SU-DHL-6 (cell line): ENCODE results near the gene UFC1.

ENCODE experiments used
- EZH2phosphoT487 ChIP-seq: fragments of 200-600 bp; sonication (generic), shearing (Covaris generic); conservative IDR thresholded peaks from 2 replicates; pipeline ENCODE4 v1.6.1; 2018; ENCODE audit warnings: mild to moderate bottlenecking, antibody characterized with exemption, low read length, moderate library complexity, mixed read lengths
- TF ChIP-seq, protein P1 (sequence below): fragments of 200-600 bp; sonication (generic); IDR thresholded peaks from one replicate; pipeline ENCODE4 v1.5.1; 2017; ENCODE audit warnings: antibody characterized with exemption, mild to moderate bottlenecking, low read length, moderate library complexity; ENCODE audit not compliant: insufficient read depth, poor library complexity, severe bottlenecking

DNA sequence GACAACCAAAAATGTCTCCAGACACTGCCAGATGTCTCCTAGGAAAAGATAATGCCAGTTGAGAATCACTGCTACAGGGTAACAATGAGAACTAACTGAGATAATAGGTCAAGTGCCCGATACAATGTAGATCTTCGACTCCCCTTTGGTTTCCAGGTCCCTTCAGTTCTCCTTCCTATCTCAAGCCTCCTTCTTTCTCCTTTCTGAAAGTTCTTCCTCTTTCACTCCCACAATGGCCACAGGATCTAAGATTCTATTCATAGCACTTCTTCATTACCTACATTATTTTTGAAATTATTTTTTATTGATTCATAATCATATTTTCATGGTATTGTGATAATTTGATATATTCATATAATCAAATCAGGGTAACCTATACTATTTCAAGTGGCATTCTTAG is 42.3 kb upstream of the UFC1 start:
- no peak for TF ChIP-seq EZH2phosphoT487
- TF ChIP-seq, protein P1, sequence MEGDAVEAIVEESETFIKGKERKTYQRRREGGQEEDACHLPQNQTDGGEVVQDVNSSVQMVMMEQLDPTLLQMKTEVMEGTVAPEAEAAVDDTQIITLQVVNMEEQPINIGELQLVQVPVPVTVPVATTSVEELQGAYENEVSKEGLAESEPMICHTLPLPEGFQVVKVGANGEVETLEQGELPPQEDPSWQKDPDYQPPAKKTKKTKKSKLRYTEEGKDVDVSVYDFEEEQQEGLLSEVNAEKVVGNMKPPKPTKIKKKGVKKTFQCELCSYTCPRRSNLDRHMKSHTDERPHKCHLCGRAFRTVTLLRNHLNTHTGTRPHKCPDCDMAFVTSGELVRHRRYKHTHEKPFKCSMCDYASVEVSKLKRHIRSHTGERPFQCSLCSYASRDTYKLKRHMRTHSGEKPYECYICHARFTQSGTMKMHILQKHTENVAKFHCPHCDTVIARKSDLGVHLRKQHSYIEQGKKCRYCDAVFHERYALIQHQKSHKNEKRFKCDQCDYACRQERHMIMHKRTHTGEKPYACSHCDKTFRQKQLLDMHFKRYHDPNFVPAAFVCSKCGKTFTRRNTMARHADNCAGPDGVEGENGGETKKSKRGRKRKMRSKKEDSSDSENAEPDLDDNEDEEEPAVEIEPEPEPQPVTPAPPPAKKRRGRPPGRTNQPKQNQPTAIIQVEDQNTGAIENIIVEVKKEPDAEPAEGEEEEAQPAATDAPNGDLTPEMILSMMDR: no peak
